ENCODE measurements around the gene SMG5.

- TF ChIP-seq CTCF (IDR thresholded peaks at IDR 0.05) (no peak), EZH2 (IDR thresholded peaks at IDR 0.05) (no peak)
Observed at GRCh38 chr1:156305215-156305614, 22.6 kb upstream of the SMG5 start.

All from neural progenitor cell (in vitro differentiated cells).